ENCODE data around the gene CIPC.

Gene CIPC

DNA sequence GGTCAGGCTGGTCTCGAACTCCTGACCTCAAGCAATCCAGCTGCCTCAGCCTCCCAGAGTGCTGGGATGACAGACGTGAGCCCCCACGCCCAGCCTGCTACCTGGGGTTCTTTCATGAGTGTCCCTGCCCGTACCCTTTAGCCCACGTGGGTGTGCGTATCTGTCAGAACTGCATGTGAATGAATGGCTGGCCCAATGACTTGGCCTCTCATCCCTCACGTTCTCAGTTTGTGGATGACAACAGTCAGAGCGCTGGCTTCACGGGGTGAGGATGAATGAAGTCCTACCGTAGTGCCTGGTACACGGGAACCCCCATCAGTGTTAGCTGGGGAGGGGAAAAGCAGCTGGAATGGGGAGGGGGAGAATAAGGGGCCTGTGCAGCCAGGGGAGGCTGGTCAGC lies 59.7 kb downstream of the CIPC start:
- no peak for DNase-seq (ENCODE audit: low spot score)
- TF ChIP-seq CTCF (IDR thresholded peaks at IDR 0.05; ENCODE audit: borderline replicate concordance, control extremely low read depth, extremely low read depth, insufficient read depth, missing control alignments): no peak
- in situ Hi-C loops (cut with MboI; ENCODE audit: low sequenced_read_pairs, unreplicated experiment): no loop called here

DNA sequence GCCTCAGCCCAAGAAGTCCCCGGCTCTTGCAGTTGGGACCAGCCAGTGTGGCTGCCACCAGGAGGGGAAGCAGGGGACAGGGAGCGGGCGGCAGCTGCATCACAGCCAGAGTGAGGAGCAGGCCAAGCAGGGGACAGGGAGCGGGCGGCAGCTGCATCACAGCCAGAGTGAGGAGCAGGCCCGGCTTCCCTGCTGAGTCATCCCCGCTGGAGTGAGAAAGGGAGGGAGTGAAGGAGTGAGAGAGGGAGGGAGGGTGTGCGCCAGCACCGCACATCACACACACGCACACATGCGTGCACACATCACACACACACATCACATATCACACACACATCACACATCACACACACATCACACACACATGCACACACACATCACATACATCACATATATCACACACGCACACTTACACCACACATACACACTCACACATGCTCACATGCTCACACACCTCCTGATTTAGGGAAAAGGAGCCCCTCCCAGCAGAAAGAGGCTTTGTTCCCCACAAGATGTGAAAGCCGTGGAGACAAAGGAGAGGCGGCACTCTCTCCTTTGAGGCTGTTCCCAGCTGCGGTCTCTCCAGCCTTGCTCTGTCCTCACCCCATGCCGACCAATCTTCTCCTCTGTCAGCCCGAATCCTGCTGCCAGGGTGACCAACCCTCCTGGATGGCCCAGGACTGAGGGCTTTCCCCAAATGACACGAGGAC lies 60.3 kb downstream of the CIPC start:
- in situ Hi-C loops (cut with MboI; ENCODE audit: low sequenced_read_pairs, unreplicated experiment): no loop called here
- no peak for TF ChIP-seq CTCF (IDR thresholded peaks at IDR 0.05; ENCODE audit: borderline replicate concordance, control extremely low read depth, extremely low read depth, insufficient read depth, missing control alignments)

GRCh38 chr14:77158882-77159255 lies 60.8 kb downstream of the CIPC start:
- in situ Hi-C loops (cut with MboI; ENCODE audit: low sequenced_read_pairs, unreplicated experiment): no loop called here
- TF ChIP-seq CTCF (IDR thresholded peaks at IDR 0.05; ENCODE audit: borderline replicate concordance, control extremely low read depth, extremely low read depth, insufficient read depth, missing control alignments): no peak
- no peak for DNase-seq (ENCODE audit: low spot score)

More for the DNA sequence above, 60.3 kb downstream of the CIPC start:
- no peak for DNase-seq (ENCODE audit: low spot score)

DNA sequence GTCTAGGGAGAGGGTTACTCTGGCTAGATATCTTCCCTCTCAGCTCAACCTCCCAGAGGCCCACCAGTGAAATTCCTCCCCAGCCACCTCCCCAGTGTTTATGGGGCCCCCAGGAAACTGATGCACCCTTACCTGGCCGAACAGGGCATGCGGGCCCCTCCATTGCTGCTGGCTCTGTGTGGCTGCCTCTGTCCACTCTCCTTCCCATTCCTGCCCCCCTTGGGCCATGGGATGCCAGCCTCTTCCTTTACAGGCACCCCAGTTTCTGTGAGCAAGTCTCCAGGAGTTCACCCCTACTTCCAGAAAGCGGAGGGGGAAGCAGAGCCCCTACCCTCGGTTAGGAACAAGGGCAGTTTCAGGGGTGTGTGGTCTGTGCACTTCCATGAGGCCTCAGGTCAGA lies 63.0 kb downstream of the CIPC start:
- in situ Hi-C loops (cut with MboI; ENCODE audit: low sequenced_read_pairs, unreplicated experiment): no loop called here
- no peak for TF ChIP-seq CTCF (IDR thresholded peaks at IDR 0.05; ENCODE audit: borderline replicate concordance, control extremely low read depth, extremely low read depth, insufficient read depth, missing control alignments)
- no peak for DNase-seq (ENCODE audit: low spot score)

All from GM13976 (cell line).